ENCODE data around the gene MRPL44.

DNA sequence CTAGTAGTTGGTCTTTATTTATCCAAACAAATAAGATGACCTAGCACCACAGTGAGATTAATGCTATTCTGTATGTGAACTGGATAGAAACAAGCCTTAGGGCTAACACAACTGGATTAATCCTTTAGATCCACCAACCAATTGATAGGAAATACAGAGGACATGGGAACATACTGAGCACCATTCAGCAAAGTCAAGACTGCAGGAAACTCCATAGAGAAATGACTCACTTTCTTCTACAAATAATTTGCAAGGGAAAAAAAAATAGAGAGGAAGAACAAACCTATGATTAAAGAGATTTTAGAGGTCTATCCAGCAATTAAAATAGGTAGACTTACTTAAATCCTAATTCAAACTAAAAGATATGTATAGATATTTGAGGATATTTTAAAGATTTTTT, 36.1 kb upstream of the MRPL44 start:
- TF ChIP-seq, protein P1, sequence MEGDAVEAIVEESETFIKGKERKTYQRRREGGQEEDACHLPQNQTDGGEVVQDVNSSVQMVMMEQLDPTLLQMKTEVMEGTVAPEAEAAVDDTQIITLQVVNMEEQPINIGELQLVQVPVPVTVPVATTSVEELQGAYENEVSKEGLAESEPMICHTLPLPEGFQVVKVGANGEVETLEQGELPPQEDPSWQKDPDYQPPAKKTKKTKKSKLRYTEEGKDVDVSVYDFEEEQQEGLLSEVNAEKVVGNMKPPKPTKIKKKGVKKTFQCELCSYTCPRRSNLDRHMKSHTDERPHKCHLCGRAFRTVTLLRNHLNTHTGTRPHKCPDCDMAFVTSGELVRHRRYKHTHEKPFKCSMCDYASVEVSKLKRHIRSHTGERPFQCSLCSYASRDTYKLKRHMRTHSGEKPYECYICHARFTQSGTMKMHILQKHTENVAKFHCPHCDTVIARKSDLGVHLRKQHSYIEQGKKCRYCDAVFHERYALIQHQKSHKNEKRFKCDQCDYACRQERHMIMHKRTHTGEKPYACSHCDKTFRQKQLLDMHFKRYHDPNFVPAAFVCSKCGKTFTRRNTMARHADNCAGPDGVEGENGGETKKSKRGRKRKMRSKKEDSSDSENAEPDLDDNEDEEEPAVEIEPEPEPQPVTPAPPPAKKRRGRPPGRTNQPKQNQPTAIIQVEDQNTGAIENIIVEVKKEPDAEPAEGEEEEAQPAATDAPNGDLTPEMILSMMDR (IDR thresholded peaks at IDR 0.05): no peak
- no peak for TF ChIP-seq EZH2 (IDR thresholded peaks at IDR 0.05; ENCODE audit: borderline replicate concordance, insufficient read depth, low read depth, low read length, poor library complexity, severe bottlenecking)
